ENCODE measurements around the gene MAGEA11. TPM values are rescaled to one million over a fixed set of nuclear protein-coding genes. Genes with fewer than 3 reads are reported as not detected.
"Not testable (repeated sequence)": the region's sequence is repeated elsewhere in the genome, so short reads cannot be mapped to it uniquely, and the experiment has no call there.

The MAGEA11 gene
- total and polyA plus RNA-seq, 9 donors: not detected

DNA sequence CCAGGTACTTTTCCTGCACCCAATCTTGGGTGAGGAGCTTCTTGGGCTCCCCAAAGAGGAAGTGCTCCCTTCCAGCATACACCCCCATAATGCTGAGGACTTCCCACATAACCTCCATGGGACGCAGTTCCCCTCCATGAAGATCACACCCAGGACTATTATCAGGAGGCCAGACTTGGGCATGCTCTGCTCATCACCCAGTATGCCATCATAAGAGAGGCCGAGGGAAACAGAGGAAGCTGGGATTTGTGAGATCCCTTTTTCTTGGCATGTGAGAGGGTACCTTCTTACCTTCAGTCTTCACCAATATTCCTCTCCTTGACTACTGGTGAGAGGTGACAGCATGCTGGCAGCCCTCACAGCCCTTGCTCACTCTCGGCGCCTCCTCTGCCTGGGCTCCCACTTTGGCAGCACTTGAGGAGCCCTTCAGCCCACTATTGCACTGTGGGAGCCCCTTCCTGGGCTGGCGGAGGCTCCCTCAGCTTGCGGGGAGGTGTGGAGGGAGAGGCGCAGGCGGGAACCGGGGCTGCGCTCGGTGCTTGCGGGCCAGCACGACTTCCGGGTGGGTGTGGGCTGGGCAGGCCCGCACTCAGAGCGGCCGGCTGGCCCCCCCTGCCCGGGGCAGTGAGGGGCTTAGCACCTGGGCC, 46.3 kb downstream of the MAGEA11 start:
- H3K4me1 ChIP-seq (ENCODE audit: insufficient read depth): no peaks in the 10 kb centered on the region
- DNase-seq: no peak
- no peak overlapping the region for H3K4me3 ChIP-seq
- TF ChIP-seq EP300 (IDR thresholded peaks at IDR 0.05) (no peak), CTCF (IDR thresholded peaks at IDR 0.05) (no peak), POLR2A (IDR thresholded peaks at IDR 0.05) (no peak)
- intact Hi-C loops (cut with DNase I): no loop called here
- no peaks in the 10 kb centered on the region for H3K36me3 ChIP-seq
- H3K27me3 ChIP-seq: no peaks in the 10 kb centered on the region
- WGBS, 3 donors: 88 to 89% (median 89%) methylated on average over 13 to 18 of the region's 18 CpGs
- no peaks in the 10 kb centered on the region for H3K9me3 ChIP-seq
- no peak overlapping the region for H3K27ac ChIP-seq

DNA sequence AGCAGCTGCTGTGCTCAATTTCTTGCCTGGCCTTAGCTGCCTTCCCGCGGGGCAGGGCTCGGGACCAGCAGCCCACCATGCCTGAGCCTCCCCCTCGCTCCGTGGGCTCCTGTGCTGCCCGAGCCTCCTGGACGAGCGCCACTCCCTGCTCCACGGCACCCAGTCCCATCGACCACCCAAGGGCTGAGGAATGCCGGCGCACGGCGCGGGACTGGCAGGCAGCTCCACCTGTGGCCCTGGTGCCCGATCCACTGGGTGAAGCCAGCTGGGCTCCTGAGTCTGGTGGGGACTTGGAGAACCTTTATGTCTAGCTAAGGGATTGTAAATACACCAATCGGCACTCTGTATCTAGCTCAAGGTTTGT, 46.8 kb downstream of the MAGEA11 start:
- intact Hi-C loops (cut with DNase I); H3K4me3 ChIP-seq; H3K36me3 ChIP-seq; H3K9me3 ChIP-seq; H3K27me3 ChIP-seq; H3K4me1 ChIP-seq (ENCODE audit: insufficient read depth); DNase-seq; H3K27ac ChIP-seq: not testable (repeated sequence)
- WGBS, 3 donors: 87 to 95% (median 94%) methylated on average over 16 to 17 of the region's 17 CpGs

DNA sequence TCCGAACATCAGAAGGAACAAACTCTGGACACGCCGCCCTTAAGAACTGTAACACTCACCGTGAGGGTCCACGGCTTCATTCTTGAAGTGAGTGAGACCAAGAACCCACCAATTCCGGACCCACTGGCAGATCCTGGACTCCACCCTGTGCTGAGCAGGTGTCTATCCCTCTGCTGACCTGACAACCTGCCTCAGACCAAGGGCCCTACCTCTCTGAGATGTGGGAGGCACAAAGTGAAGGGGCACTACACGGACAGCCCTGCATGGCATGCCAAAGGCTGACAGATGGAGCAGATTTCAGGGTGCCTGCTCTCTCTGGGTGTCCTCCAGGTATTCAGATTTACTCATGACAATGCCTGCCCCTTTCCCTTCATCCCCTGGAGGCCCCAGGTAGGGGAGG, 48.0 kb downstream of the MAGEA11 start:
- intact Hi-C loops (cut with DNase I): no loop called here
- H3K4me3 ChIP-seq: no peak overlapping the region
- H3K9me3 ChIP-seq: no peaks in the 10 kb centered on the region
- no peaks in the 10 kb centered on the region for H3K27me3 ChIP-seq
- no peaks in the 10 kb centered on the region for H3K4me1 ChIP-seq (ENCODE audit: insufficient read depth)
- no peak for TF ChIP-seq EP300 (IDR thresholded peaks at IDR 0.05)
- TF ChIP-seq POLR2A (IDR thresholded peaks at IDR 0.05): no peak
- TF ChIP-seq CTCF (IDR thresholded peaks at IDR 0.05): no peak
- no peaks in the 10 kb centered on the region for H3K36me3 ChIP-seq
- no peak for DNase-seq
- H3K27ac ChIP-seq: no peak overlapping the region
- 77 to 83% (median 79%) methylated on average over 7 of the region's 7 CpGs for WGBS, 3 donors

GRCh38 chrX:149760965-149761364, 49.1 kb downstream of the MAGEA11 start:
- TF ChIP-seq POLR2A (IDR thresholded peaks at IDR 0.05): no peak
- Histone ChIP-seq H3K27ac (no peak overlapping the region), H3K4me3 (no peak overlapping the region), H3K4me1 (ENCODE audit: insufficient read depth) (no peaks in the 10 kb centered on the region), H3K36me3 (no peaks in the 10 kb centered on the region), H3K9me3 (no peaks in the 10 kb centered on the region), H3K27me3 (no peaks in the 10 kb centered on the region)
- no peak for DNase-seq
- 84 to 97% (median 87%) methylated on average over 3 of the region's 3 CpGs for WGBS, 3 donors
- intact Hi-C loops (cut with DNase I): no loop called here

DNA sequence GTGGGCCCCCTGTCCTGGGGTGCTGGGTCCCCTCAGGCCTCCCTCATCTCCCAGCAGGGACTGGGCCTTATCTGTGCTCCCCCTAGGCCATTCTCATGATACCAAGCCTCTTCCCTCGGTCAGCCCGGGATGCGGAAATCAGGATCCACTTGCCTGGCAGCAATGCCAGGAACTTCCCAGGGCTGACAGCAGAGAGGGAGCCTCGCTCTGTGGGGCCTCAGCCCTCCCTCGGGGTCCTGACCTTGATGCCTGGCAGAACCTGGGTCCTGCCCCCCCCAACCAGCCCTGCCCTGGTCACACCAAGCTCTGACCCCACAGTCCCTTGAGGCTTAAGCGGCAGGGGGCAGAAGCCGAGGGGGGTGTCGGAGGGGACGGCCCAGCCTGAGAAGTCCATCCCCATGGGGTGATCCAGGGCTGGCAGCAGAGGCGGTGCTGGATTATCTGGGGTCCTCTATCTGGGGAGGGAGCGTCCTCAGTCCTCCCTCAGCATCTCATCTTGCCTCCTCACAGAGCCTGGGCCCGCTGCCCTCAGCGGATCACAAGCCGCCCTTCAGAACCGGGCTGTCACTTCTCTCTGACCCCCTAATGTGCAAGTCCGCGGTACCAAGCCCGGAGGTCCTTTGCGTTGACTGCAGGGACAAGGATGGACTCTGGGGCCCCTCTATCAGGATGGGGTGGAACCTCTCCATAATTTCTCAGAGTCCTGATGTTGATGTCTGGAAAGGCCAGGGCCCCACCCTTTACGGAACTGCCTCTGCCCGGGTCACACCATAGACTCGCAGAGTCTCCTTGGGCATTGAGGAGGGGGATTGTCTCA, 50.2 kb downstream of the MAGEA11 start:
- H3K4me3 ChIP-seq; H3K27ac ChIP-seq; H3K36me3 ChIP-seq; H3K9me3 ChIP-seq; H3K4me1 ChIP-seq (ENCODE audit: insufficient read depth); DNase-seq; intact Hi-C loops (cut with DNase I); H3K27me3 ChIP-seq: not testable (repeated sequence)
- 85 to 86% (median 86%) methylated on average over 21 to 22 of the region's 22 CpGs for WGBS, 3 donors

All from ovary (tissue), 9 donors.